Measurements from ENCODE around the gene STK39. TPM values are rescaled to one million over a fixed set of nuclear protein-coding genes. Genes with fewer than 3 reads are reported as not detected.

Gene STK39
- total and polyA plus RNA-seq, 2 donors from 2014 or later = 15.9 to 27.1 TPM

DNA sequence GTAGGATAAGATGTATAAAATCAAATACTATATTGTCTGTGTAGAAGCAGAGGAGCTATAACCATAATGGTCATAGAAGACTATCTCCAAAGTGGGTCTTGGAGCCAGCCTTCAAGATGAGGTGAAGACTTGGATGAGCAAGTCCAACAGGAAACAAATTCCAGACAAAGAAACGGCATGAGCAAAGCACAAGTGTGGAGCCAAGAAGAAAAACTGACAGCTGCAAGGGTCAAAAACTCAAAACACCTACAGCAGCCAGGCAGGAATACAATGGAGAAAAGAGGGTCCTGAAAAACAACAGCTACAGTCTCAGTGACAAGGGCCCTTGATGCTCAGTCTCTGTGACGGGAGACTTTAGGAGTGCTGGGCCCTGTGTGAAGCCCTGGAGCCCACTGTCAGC lies 102.4 kb downstream of the STK39 start:
- intact Hi-C loops (cut with DNase I) = no loop called here
- Histone ChIP-seq H3K36me3 (ENCODE audit: control insufficient read depth in 2 of 3, insufficient read depth in 3 of 3, low read length in 3 of 3) (no peaks in the 10 kb centered on the region), H3K27ac (ENCODE audit: low read depth in 2 of 2, low read length in 2 of 2) (no peak overlapping the region), H3K9ac (ENCODE audit: low read length in 3 of 3) (no peak overlapping the region), H3K9me3 (ENCODE audit: control insufficient read depth in 2 of 3, insufficient read depth in 1 of 3, low read length in 3 of 3) (no peaks in the 10 kb centered on the region), H3K4me3 (ENCODE audit: low read length in 3 of 3) (no peak overlapping the region), H3K27me3 (ENCODE audit: control insufficient read depth, insufficient read depth, low read length) (no peaks in the 10 kb centered on the region), H3K4me1 (ENCODE audit: control insufficient read depth in 2 of 3, insufficient read depth in 2 of 3, low read depth in 1 of 3, low read length in 3 of 3) (peaks cover 0 to 6% (median 0%) of the 10 kb centered on the region in 3 donors)
- no peak for DNase-seq
- TF ChIP-seq, protein P1, sequence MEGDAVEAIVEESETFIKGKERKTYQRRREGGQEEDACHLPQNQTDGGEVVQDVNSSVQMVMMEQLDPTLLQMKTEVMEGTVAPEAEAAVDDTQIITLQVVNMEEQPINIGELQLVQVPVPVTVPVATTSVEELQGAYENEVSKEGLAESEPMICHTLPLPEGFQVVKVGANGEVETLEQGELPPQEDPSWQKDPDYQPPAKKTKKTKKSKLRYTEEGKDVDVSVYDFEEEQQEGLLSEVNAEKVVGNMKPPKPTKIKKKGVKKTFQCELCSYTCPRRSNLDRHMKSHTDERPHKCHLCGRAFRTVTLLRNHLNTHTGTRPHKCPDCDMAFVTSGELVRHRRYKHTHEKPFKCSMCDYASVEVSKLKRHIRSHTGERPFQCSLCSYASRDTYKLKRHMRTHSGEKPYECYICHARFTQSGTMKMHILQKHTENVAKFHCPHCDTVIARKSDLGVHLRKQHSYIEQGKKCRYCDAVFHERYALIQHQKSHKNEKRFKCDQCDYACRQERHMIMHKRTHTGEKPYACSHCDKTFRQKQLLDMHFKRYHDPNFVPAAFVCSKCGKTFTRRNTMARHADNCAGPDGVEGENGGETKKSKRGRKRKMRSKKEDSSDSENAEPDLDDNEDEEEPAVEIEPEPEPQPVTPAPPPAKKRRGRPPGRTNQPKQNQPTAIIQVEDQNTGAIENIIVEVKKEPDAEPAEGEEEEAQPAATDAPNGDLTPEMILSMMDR (IDR thresholded peaks at IDR 0.05; ENCODE audit: borderline replicate concordance, extremely low read depth, insufficient read depth) = no peak
- no peak for FAIRE-seq

DNA sequence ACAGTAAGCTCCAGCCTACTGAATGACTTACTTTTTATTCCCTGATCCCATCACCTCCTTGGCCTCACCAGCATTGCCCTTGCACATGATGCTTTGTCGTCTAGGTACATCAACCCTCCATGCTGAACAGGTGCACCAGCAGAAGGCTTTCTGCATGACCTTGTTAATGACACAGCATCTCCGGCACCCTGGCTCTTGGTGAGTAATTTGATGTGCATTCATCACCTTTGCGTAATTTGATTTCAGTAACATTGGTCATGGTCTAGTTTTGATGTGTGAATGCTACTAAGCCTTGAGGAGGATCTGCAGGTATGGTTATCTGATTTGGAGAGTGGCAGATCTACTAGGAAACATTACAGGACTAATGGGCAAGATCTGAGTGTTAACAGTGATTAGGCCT lies 103.6 kb downstream of the STK39 start:
- Histone ChIP-seq H3K9ac (ENCODE audit: low read length in 3 of 3) (no peak overlapping the region), H3K4me3 (ENCODE audit: low read length in 3 of 3) (no peak overlapping the region), H3K27me3 (ENCODE audit: control insufficient read depth, insufficient read depth, low read length) (no peaks in the 10 kb centered on the region), H3K27ac (ENCODE audit: low read depth in 2 of 2, low read length in 2 of 2) (no peak overlapping the region), H3K36me3 (ENCODE audit: control insufficient read depth in 2 of 3, insufficient read depth in 3 of 3, low read length in 3 of 3) (no peaks in the 10 kb centered on the region), H3K9me3 (ENCODE audit: control insufficient read depth in 2 of 3, insufficient read depth in 1 of 3, low read length in 3 of 3) (no peaks in the 10 kb centered on the region), H3K4me1 (ENCODE audit: control insufficient read depth in 2 of 3, insufficient read depth in 2 of 3, low read depth in 1 of 3, low read length in 3 of 3) (peaks cover 0 to 2% (median 0%) of the 10 kb centered on the region in 3 donors)
- no peak for DNase-seq
- no peak for FAIRE-seq
- TF ChIP-seq, protein P1 (IDR thresholded peaks at IDR 0.05; ENCODE audit: borderline replicate concordance, extremely low read depth, insufficient read depth) = no peak
- intact Hi-C loops (cut with DNase I) = no loop called here

DNA sequence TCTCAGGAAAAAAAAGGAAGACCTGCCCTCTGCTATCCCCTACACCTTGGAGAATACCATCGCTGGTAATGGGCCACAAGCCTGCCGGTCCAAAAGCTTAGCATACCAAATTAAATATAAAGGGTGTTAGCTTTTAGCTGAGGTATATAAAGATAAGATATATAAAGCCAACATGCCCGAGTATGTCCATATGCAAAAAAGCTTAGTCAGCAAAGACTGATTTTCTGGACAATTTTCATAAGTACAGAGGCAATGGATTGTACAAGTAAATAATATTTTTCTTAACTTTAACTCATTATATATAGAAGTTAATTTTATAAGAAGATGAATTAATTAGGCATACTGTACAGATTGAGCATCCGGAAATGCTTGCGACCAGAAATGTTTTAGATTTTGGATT lies 106.5 kb downstream of the STK39 start:
- FAIRE-seq (no peak), DNase-seq (no peak)
- H3K9me3 ChIP-seq (ENCODE audit: control insufficient read depth in 2 of 3, insufficient read depth in 1 of 3, low read length in 3 of 3) = no peaks in the 10 kb centered on the region
- H3K4me1 ChIP-seq (ENCODE audit: control insufficient read depth in 2 of 3, insufficient read depth in 2 of 3, low read depth in 1 of 3, low read length in 3 of 3) = peaks cover 0 to 6% (median 5%) of the 10 kb centered on the region in 3 donors
- no peak overlapping the region for H3K4me3 ChIP-seq (ENCODE audit: low read length in 3 of 3)
- TF ChIP-seq, protein P1 (IDR thresholded peaks at IDR 0.05; ENCODE audit: borderline replicate concordance, extremely low read depth, insufficient read depth) = no peak
- H3K36me3 ChIP-seq (ENCODE audit: control insufficient read depth in 2 of 3, insufficient read depth in 3 of 3, low read length in 3 of 3) = no peaks in the 10 kb centered on the region
- no peak overlapping the region for H3K27ac ChIP-seq (ENCODE audit: low read depth in 2 of 2, low read length in 2 of 2)
- H3K9ac ChIP-seq (ENCODE audit: low read length in 3 of 3) = no peak overlapping the region
- no peaks in the 10 kb centered on the region for H3K27me3 ChIP-seq (ENCODE audit: control insufficient read depth, insufficient read depth, low read length)
- intact Hi-C loops (cut with DNase I) = no loop called here

DNA sequence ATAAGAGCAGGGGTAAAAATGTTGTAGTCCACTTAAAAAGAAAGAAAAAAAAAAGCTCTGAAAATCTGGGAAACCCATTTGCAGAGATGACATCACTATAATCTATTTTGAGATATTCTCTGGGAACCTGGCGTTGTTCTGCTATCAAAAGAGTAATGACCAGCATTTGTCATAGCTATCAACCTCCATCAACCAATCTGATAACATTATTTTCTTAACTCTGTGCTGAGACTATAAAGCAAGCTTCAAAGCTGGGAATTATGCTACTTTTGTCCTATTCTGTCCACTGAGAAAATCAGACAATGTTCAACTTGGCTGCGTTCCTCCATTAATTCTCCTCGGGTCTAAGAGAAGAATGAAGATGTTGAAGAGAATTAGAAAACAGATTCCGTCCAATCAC lies 107.5 kb downstream of the STK39 start:
- Histone ChIP-seq H3K4me3 (ENCODE audit: low read length in 3 of 3) (no peak overlapping the region), H3K9ac (ENCODE audit: low read length in 3 of 3) (no peak overlapping the region), H3K27me3 (ENCODE audit: control insufficient read depth, insufficient read depth, low read length) (no peaks in the 10 kb centered on the region), H3K27ac (ENCODE audit: low read depth in 2 of 2, low read length in 2 of 2) (no peak overlapping the region), H3K9me3 (ENCODE audit: control insufficient read depth in 2 of 3, insufficient read depth in 1 of 3, low read length in 3 of 3) (no peaks in the 10 kb centered on the region), H3K36me3 (ENCODE audit: control insufficient read depth in 2 of 3, insufficient read depth in 3 of 3, low read length in 3 of 3) (no peaks in the 10 kb centered on the region), H3K4me1 (ENCODE audit: control insufficient read depth in 2 of 3, insufficient read depth in 2 of 3, low read depth in 1 of 3, low read length in 3 of 3) (peaks cover 0 to 6% (median 5%) of the 10 kb centered on the region in 3 donors)
- TF ChIP-seq, protein P1 (IDR thresholded peaks at IDR 0.05; ENCODE audit: borderline replicate concordance, extremely low read depth, insufficient read depth) = no peak
- DNase-seq (no peak), FAIRE-seq (no peak)
- intact Hi-C loops (cut with DNase I) = no loop called here

Data from kidney (tissue), 14 donors.